Sigmoid colon (tissue), 4 donors: ENCODE results near the gene ABHD6.

Experiments used
- CTCF ChIP-seq, 4 experiments: fragments of 450-650 bp in 3 of 4; fragments of 200-600 bp in 1 of 4; IDR thresholded peaks; one replicate each; pipeline ENCODE4 v1.5.1; 2016 to 2019; ENCODE audit warnings: antibody characterized with exemption in 4 of 4, mild to moderate bottlenecking in 3 of 4, moderate library complexity in 2 of 4
- EP300 ChIP-seq, 4 donors: sonication (generic); formaldehyde crosslinking; IDR thresholded peaks; one replicate each; pipeline ENCODE4 v1.6.1; 2017; ENCODE audit warnings: antibody characterized with exemption in 4 of 4
- POLR2A ChIP-seq, 2 donors: fragments of 450-650 bp; IDR thresholded peaks; one replicate each; pipeline ENCODE4 v1.6.1; 2016; ENCODE audit warnings: antibody characterized with exemption in 2 of 2, mild to moderate bottlenecking in 2 of 2, moderate library complexity in 2 of 2
- POLR2AphosphoS5 ChIP-seq, 4 donors: sonication (generic); formaldehyde crosslinking; IDR thresholded peaks; one replicate each; pipeline ENCODE4 v1.6.1; 2017; ENCODE audit warnings: antibody characterized with exemption in 4 of 4

DNA sequence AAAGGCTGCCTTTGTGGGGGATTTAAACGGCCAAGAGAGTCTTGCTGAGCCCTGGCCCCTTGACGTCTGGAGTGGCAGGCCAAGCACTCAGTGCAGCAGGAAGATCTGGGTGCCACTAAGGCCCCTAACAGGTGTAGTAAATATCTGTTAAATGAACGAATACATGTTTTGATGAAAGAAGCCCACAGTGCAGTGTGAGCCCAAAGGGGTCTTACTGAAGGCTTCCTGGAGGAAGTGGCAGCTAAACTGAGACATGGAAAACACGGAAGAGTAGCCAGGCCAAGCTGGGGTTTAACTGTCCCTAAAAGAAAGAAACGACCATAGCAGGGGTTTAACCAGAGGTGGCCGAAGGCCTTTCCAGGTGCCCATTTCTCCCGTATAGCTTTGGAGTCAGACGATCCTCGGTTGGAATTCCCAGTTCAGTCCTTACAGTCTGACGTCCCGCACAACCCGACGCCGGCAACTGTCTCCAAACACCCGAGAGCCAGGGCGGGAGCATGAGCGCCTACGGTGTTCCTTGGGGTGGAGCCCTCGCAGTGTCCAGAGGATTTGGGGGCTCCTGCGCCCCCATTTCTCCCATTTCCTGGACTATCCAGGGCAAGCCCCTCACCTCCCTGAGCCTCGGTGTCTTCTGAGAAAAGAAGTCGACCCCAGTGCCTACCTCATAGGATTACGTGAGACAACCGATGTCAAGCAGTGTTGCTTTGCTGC, 910 bp upstream of the ABHD6 start:
- no peak for TF ChIP-seq CTCF (IDR thresholded peaks at IDR 0.05)
- no peak for TF ChIP-seq POLR2A (IDR thresholded peaks at IDR 0.05)
- no peak for TF ChIP-seq POLR2AphosphoS5 (IDR thresholded peaks at IDR 0.05)
- TF ChIP-seq EP300 (IDR thresholded peaks at IDR 0.05), result no peak
